Measurements from ENCODE around the gene CDO1.

GRCh38 chr5:115812372-115812771, 4.1 kb downstream of the CDO1 start:
- TF ChIP-seq CTCF (IDR thresholded peaks at IDR 0.05) (no peak), EZH2 (IDR thresholded peaks at IDR 0.05) (no peak)
